Peyer's patch (tissue), 4 donors: Measurements from ENCODE around the gene KCNQ1.

ENCODE experiments used
- CTCF ChIP-seq, 6 experiments: fragments of 450-650 bp in 4 of 6; fragments of 200-600 bp in 2 of 6; sonication (generic) in 1 of 6; IDR thresholded peaks; one replicate each; pipeline ENCODE4 v1.5.1; 2017 to 2019; ENCODE audit warnings: antibody characterized with exemption in 6 of 6, mild to moderate bottlenecking in 3 of 6, moderate library complexity in 1 of 6
- POLR2A ChIP-seq, 2 donors: fragments of 450-650 bp; IDR thresholded peaks; one replicate each; pipeline ENCODE4 v1.5.1; 2017; ENCODE audit warnings: antibody characterized with exemption in 2 of 2, mild to moderate bottlenecking in 2 of 2, moderate library complexity in 2 of 2

GRCh38 chr11:2533587-2534133 is 88.9 kb downstream of the KCNQ1 start:
- no peak for TF ChIP-seq CTCF (IDR thresholded peaks at IDR 0.05)
- TF ChIP-seq POLR2A (IDR thresholded peaks at IDR 0.05) = no peak
